HG03196 (cell line): ENCODE results near the gene IL16.

ENCODE experiments used
- ATAC-seq: cut with Tn5 transposase; IDR thresholded peaks from one replicate; pipeline ENCODE4 v1.9.1; 2021; ENCODE audit not compliant: unreplicated experiment

The IL16 gene

DNA sequence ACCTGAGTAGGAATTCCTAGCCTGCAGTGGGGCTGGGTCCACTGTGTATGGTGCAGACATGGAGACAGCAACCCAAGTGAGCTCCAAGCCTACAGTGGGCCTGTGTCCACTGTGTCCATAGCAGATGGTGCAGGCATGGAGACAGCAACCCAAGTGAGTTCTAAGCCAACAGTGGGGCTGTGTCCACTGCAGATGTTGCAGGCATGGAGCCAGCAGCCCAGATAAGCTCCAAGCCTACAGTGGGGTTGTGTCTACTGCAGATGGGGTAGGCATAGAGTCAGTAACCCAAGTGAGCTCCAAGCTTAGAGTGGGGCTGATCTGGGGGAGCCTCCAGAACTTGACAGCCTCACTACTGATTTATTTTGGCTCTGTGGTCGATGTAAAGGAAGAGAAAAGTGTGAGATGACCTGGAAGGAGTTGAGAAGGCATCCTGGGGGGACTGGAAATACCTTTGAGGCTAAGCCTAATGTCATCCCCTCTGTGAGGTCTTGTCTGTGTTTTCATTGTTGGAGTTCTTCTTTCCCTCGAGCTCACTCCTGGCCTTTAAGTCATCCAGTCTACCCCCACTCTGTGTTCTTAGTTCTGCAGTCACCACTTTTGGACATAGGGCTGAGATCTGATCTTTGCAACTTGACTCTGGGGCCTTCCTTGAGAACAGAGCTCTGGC, 22.4 kb upstream of the IL16 start:
- no peak for ATAC-seq

DNA sequence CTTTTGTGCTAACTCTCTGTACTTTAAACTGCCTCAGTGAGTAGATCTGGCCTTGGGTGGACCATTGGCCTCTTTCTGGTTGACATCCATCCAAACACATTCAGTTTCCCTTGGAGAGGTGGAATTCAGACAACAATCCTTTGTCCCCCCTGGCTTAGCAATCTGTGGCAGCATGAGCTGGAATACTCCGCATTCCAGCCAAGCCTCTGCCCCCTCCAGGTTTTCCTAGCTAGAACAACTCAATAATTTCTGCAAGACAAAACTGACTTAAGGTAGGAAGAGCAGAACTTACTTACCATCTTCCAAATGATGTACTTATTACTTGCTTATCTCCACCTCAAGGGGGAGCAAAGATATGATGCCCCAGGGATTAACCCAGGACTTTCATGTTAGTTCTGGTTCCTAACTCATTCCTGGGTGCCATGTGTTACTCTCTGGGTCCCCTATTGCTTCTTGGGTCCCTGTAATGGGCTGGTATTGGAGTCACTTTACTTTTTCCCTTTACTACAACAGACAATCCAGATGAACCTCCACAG, 21.8 kb upstream of the IL16 start:
- no peak for ATAC-seq

DNA sequence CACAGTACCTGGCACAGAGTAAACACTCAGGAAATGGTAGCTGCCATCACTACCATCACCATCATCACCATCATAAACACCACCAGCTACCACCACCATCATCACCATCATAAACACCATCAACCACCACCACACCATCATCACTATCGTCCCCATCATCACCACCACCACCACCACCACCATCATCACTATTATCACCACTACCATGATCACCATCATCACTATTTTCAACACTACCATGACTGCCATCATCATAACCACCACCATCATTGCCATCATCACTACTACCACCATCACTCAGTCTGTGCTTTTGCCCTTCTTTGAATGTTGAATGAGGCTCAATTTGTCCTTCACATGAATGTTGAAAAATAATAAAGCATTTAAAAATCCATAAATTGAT, 21.2 kb upstream of the IL16 start:
- ATAC-seq = no peak

DNA sequence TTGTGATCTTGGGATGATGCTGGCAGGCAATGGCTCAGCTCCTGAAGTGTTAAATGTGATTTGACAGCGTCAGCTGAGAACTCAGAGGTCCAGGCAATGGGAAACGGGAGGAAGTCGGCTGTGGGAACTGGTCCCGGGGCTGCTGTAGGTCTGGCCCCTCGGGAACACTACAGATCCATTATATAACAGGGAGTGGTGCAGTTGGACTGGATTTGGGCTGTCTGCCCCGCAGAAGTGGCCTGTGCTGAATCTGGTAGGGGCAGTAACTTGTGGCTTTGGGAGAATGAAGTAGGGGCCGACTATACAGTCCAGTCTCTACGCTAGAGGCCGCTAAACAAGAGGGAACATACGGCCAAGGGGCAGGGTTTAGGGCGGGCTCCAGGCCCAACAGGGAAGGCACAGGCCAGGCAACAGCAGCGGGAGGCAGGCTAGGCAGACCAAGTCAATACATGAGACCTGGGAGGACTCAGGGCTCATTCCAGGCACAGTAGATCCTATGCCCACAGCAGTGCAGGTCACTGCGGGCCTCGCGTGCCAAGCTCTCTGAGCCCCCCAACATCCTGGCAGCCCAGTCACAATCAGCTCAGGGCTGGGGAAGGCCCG, 20.3 kb upstream of the IL16 start:
- no peak for ATAC-seq

DNA sequence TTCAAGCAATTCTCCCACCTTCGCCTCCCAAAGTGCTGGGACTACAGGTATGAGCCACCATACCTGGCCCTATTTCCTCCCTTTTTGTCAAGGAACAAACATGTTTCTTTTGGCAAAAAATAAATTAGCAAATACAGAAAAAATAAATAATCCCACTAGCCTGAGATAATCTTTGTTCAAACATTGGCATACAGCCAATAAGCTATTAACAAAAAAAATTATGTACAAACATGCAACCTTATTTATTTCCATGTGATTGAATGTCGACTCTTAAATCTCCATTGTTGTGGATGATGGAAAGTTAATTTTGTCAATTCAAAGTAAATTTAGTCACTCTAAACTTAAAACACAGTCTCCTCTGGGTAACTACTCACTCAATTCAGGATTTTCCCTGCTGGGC, 18.3 kb upstream of the IL16 start:
- ATAC-seq = no peak

DNA sequence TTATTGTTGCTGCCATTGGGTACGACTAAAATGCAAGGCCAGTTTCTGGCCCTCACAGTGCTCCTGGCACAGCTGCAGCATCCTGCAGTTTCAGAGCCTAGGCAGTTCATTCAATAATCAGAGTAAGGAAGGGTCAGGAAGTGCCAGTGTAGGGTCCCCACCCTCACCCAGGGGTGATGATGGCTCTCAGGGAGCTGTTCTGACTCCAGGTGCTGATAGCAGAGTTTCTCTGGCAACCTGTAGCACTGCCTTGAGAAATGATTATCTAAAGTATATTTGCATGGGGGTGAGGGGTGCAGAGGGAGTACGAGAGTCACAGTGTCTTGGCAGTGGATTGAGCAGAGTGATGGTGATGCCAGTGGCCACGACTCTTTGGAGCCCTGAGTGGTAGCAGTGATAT, 15.5 kb upstream of the IL16 start:
- ATAC-seq = no peak

DNA sequence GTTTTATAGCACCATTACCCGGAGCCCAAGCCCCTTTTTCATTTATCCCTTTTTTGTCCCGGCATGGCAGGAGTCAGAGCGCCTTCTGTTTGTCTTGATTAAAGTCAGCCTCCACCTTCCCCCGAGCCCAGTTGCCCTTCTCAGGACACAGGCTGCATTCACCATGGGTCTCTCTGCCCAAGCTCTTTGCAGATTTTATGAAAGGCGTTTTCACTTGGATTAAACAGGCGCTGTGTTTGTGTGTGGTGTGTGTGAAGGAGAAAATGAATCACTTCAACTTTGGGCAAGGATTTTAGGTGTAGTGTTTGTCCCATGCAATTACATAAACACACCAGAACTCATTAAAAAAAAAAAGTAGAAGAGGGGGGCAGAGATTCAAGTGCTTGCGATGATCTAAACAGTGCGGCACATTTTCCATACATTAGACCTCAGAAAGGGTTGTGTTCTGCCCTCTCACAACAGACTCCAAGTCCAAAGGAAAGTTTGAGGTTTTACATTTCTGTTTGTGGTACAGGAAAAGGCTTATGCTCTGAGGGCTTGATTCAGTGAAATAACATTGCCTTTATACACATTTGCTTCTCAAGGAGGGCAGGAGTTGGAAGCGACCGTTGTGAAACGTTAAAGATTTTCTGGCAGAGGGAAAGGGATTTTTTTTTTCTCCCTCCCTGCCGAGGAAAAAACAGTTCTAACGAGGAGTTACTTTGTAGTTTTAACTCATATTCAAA, 14.5 kb upstream of the IL16 start:
- ATAC-seq = no peak

DNA sequence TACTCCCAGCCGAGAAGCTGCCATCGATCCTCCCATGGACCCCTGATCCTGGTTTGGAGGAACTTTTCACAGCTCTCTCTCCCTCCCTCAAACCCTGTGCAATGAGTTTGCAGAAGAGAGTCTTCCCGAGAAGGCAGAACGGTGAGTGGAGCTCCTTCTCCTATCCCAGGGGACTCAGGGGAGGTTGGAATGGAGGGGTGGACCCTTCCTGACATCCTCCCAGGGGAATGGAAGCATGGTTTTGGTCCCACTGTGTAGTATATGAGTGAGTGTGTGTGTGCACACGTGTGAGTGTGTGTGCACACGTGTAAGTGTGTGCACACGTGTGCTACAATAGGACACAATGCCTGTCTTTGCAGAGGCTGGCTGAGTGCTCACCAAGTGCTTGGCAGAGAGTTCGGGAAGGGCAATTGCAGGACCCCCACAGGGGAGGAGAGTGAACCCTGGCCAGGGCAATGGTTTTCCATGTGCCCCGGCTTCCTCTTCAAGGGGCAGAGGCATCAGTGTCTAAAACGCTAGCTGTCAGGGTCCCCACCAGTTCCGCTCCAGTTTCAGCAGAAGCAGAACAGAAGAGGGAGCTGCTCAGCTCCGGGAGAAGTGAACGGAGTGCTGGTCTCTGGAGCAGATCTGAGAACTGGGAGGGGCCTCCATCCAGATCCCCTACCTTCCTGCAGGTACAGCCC, 13.8 kb upstream of the IL16 start:
- no peak for ATAC-seq

DNA sequence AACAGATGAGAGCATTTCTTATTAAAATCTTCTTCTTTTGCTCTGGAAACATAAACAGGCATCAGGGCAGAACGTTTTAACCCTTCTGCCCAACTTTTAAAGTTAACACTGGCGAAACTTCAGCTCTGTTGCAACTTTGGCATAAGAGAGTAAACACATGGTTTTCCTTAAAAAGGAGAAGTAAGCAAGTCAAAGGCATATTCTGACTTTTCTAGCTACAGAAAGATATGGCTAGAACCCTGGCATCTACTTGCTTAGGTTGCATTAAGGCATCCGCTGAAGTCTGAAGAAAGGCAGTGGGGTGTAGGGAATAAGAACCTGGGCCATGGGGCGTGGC, 13.3 kb upstream of the IL16 start:
- ATAC-seq = no peak

DNA sequence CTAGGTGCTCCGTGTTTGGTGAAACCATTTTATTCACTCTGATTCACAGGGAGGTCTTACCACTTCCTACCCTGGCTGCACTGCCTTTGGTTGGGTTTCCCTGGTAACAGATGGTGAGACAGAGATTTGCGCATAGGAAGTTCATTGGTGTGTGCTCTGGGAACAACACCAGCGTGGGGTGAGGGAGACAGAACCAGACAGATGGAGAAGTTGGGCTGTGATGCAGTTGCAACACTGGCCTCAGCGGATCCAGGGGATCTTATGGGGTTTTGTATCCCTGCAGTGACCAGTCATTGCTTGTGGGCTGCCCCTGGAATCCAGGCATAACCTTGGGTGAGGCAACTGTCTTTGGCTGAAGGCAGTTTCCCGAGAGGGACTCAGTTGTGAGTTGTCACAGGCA, 12.5 kb upstream of the IL16 start:
- no peak for ATAC-seq

- ATAC-seq = no peak
Measured at GRCh38 chr15:81185631-81186295, 10.9 kb upstream of the IL16 start.

- no peak for ATAC-seq
Measured at GRCh38 chr15:81188354-81188753, 8.3 kb upstream of the IL16 start.

GRCh38 chr15:81189583-81190283, 6.9 kb upstream of the IL16 start:
- ATAC-seq = no peak

DNA sequence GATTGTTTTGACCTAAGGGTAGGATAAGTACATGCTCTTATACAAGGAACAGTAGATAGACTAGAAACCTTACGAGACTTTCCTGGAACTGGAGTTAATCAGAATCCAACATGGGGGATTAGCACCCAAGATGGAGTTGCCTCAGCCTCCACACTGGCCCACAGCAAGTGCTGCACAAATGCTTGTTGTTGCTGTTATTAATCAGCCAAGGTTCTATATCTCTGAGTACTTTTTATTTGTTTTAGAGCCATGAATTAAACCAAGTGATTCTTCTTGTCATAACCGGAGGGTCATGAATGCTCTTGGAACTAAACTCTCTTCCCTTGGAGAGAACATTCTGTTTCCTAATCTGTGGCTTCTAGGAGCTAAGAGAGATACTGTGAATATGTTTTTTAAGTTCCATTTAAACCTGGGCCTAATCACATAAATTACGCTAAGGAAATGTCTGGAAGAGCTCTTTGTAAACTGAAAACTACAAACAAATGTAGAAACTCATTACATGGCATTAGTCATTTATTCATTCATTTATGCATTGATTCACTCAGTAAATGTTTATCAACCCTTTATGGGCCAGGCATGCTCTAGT, 5.7 kb upstream of the IL16 start:
- ATAC-seq = no peak

- ATAC-seq = no peak
Measured at GRCh38 chr15:81191701-81192100, 5.0 kb upstream of the IL16 start.

DNA sequence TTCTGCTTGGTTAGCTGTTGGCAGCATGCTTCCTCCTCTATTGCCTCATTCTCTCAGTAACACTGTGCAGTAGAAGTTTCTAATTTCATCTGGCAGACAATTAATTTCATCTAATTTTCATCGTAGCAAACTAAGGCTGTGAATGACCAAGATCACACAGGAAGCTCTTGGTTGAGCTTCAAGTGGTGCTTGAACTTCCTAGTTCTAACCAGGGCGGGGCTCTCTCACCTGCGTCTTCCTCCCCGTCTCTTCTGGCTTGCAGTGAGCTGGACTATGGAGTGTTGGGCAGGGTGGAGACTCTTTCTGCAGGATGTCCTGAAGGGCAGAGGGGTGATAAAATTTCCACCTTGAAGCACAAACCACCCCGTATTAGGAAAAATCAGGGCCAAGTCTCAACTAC, 2.0 kb upstream of the IL16 start:
- no peak for ATAC-seq

DNA sequence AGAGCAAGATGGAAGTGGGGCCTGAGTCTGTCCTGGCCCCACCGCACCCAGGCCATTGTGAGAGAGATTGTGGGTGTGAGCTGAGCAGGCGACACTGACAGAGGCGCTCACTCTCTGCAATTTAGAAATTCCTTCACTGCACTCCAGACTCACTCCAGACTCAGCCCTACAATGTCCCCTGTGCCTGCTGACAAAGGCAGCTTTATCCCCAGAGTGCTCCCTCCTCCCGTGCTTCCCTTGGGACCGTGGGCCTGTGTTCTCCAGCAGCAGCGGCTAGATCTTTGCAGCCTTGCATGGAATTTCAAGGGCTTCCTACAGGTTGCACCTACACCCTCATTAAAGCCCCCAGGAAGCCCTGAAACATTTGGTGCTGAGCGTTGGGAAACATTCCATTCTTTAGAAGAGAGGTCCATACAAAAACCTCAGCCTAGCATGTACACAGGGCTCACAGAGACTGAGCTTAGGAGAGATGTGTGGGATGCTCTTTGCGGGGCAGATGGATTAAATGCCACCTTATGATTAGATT, 1.3 kb upstream of the IL16 start:
- no peak for ATAC-seq

GRCh38 chr15:81197255-81197630, 564 bp downstream of the IL16 start:
- no peak for ATAC-seq

DNA sequence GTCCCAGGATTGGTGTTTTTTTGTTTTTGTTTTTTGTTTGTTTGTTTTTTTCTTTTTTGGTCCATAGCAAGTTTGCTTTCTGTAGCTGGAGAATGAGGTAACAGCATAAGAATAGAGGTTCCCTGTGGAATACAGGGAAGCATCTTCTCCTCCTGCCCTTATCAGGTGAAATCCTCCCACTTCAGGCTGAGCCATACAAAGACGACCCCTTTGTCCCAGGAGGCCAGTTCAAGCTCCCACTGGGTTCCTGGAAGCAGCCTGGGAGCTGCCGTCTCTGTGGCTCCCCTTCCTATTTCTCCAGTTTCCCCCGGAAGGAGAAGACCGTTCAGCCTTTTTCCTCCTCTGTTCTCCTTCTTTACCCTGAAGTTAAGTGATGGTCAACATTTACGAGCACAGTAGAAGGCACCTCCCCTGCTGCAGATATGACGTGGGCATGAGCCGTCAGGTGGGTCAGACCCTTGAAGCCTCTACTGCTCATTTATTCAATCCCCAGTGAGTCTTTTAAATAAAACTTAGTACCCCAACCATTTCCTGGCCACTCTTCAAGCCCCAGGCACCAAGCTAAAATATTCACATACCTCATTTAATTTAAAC, 1.1 kb downstream of the IL16 start:
- ATAC-seq = no peak
